Gastrocnemius medialis (tissue), 4 donors: ENCODE measurements around the gene PPP4C. TPM values are rescaled to one million over a fixed set of nuclear protein-coding genes. Genes with fewer than 3 reads are reported as not detected.

ENCODE experiments used
- ATAC-seq, 2 donors: fragments of 150-250 bp; one replicate each; pipeline ENCODE4 v1.9.1; 2016
- DNase-seq, 2 donors: peaks; one replicate each; pipeline ENCODE4 v3.0.0-alpha.2; 2019
- H3K27ac ChIP-seq, 4 donors: fragments of 200-600 bp; sonication (generic); 1 replicate in 1 of 4; 2 replicates in 3 of 4; pipeline ENCODE4 v1.5.1; 2016 to 2018; ENCODE audit warnings: mild to moderate bottlenecking in 2 of 4, moderate library complexity in 1 of 4
- H3K27me3 ChIP-seq, 3 donors: fragments of 200-600 bp; sonication (generic) in 2 of 3; 1 replicate in 1 of 3; 2 replicates in 2 of 3; pipeline versions ENCODE4 v1.5.1 to v1.6.0; 2016 to 2019; ENCODE audit warnings: mild to moderate bottlenecking in 1 of 3, moderate library complexity in 1 of 3
- H3K36me3 ChIP-seq, 2 donors: fragments of 200-600 bp; sonication (generic) in 1 of 2; one replicate each; pipeline ENCODE4 v1.5.1; 2017 to 2018
- H3K4me1 ChIP-seq, 2 donors: fragments of 200-600 bp; sonication (generic) in 1 of 2; one replicate each; pipeline ENCODE4 v1.5.1; 2016 to 2017; ENCODE audit warnings: mild to moderate bottlenecking in 2 of 2
- H3K4me3 ChIP-seq, 4 donors: fragments of 200-600 bp; sonication (generic) in 3 of 4; 1 replicate in 1 of 4; 2 replicates in 3 of 4; pipeline ENCODE4 v1.5.1; 2016 to 2019; ENCODE audit warnings: mild to moderate bottlenecking in 2 of 4
- H3K9me3 ChIP-seq, 3 donors: fragments of 200-600 bp; sonication (generic) in 2 of 3; 1 replicate in 1 of 3; 2 replicates in 2 of 3; pipeline ENCODE4 v1.5.1; 2016 to 2019
- POLR2A ChIP-seq, 2 donors: fragments of 450-650 bp; IDR thresholded peaks; one replicate each; pipeline ENCODE4 v1.6.1; 2017; ENCODE audit warnings: antibody characterized with exemption in 2 of 2, mild to moderate bottlenecking in 2 of 2, moderate library complexity in 2 of 2
- in situ Hi-C, 4 donors: fragments of 200-750 bp; cut with MboI; loops; one replicate each; pipeline versions ENCODE4 v1.15.0 to v1.8.0; 2017; ENCODE audit warnings: low sequenced_read_pairs in 4 of 4
- intact Hi-C: fragments of 100-400 bp; cut with DNase I; formaldehyde crosslinking; loops from one replicate; pipeline ENCODE4 v1.15.1; 2023; ENCODE audit warnings: low total_unique reads
- total RNA-seq, 4 donors: library from RNA; depleted of rRNA; stranded (reverse); fragments of >200 nt; gene quantifications; one replicate each; pipeline versions ENCODE4 v1.1.0 to v1.2.3, GENCODE V29; 2016
- TF ChIP-seq, protein P1 (sequence below), 5 experiments: fragments of 450-650 bp in 3 of 5; fragments of 200-600 bp in 2 of 5; sonication (generic) in 2 of 5; IDR thresholded peaks in 4 of 5; conservative IDR thresholded peaks in 1 of 5; 1 replicate in 4 of 5; 2 replicates in 1 of 5; pipeline ENCODE4 v1.5.1; 2016 to 2019; ENCODE audit warnings: antibody characterized with exemption in 5 of 5, mild to moderate bottlenecking in 3 of 5, moderate library complexity in 3 of 5

Gene PPP4C
- total RNA-seq, result 10 to 100 TPM; 23.8 to 64.3 (median 44.7) TPM

DNA sequence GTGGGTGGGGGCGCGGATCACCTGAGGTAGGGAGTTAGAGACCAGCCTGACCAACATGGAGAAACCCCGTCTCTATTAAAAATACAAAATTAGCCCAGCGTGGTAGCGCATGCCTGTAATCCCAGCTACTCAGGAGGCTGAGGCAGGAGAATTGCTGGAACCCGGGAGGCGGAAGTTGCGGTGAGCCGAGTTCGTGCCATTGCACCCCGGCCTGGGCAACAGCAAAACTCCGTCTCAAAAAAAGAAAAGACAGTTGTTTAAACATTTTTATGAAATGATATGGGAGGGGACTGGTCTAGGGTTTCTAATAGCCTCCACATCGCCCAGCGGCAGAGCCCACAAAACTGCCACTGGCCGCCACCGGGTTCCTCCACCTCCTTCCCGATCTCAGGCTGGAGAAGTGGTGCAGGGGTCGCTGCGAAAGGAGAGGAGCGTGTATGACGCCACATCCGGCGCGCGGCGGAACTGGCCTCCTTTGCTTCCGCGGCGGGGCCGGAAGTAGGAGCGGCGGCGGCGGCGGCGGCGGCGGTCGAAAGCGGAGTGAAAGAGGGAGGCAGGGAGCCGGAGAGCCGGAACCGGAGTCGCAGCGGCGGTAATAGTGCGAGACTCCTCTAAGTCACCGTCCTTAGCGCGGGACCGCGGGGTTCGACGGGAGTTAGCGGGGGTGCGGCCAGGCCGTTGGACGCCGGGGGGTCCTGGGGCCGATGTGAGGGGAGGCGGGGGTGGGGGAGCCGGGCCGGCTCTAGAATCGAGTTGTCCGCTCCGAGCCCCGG lies at the start of gene PPP4C:
TSS of gene PPP4C (plus strand) at position 492 of the 773 bp plus-strand sequence. CDS start 384 bp downstream, outside the sequence.
- Histone ChIP-seq H3K27me3 (no peaks in the 10 kb centered on the region), H3K4me3 (peak within 1 kb of the TSS; percentile 80 to 99 (median 89)), H3K27ac (peak within 1 kb of the TSS; percentile 89 to 97 (median 90)), H3K4me1 (peaks cover 16 to 19% of the 10 kb centered on the region in 2 donors), H3K9me3 (no peaks in the 10 kb centered on the region), H3K36me3 (peaks cover 0 to 45% of the 10 kb centered on the region in 2 donors)
- intact Hi-C loops, result loop anchor here (1.0 kb wide), 1 partner anchor 8 kb away; no protein-coding TSS in a partner anchor
- ATAC-seq (peak; percentile 85 to 86), DNase-seq (peak; percentile 84 to 89)
- TF ChIP-seq, protein P1, sequence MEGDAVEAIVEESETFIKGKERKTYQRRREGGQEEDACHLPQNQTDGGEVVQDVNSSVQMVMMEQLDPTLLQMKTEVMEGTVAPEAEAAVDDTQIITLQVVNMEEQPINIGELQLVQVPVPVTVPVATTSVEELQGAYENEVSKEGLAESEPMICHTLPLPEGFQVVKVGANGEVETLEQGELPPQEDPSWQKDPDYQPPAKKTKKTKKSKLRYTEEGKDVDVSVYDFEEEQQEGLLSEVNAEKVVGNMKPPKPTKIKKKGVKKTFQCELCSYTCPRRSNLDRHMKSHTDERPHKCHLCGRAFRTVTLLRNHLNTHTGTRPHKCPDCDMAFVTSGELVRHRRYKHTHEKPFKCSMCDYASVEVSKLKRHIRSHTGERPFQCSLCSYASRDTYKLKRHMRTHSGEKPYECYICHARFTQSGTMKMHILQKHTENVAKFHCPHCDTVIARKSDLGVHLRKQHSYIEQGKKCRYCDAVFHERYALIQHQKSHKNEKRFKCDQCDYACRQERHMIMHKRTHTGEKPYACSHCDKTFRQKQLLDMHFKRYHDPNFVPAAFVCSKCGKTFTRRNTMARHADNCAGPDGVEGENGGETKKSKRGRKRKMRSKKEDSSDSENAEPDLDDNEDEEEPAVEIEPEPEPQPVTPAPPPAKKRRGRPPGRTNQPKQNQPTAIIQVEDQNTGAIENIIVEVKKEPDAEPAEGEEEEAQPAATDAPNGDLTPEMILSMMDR (IDR thresholded peaks at IDR 0.05 in 4 of 5, conservative IDR thresholded peaks at IDR 0.05 in 1 of 5), result peak in 2 of 5 experiments; percentile 11 to 16
- peak; percentile 82 to 85 for TF ChIP-seq POLR2A (IDR thresholded peaks at IDR 0.05)
- in situ Hi-C loops, result loop anchor here in 1 of 4 donors (25.0 kb wide), 1 partner anchor 287 kb away; the partner anchor contains the start of genes CD2BP2, MYL11 and TBC1D10B

DNA sequence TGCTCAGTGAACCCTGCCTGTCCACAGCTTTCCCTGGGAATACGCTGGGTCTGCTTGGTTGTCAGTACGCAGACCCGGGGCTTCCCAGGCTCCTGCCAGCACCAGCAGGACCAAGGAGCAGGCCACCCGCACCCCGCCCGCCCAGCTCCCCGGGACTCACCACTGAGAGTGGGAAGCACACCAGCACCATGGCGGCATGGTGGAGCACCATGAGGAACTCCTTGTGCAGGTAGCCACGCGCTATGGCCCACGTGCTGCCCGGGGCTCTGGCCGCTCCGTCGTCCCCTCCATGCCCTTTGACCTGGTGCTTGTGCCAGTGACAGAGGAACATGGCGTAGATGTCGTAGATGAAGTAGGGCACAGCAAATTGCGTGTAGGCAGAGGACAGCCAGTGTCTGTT lies 49.3 kb upstream of the PPP4C start:
- Histone ChIP-seq H3K36me3 (no peaks in the 10 kb centered on the region), H3K4me1 (peaks cover under 1 to 13% of the 10 kb centered on the region in 2 donors), H3K27ac (no peak overlapping the region), H3K27me3 (peaks cover 9 to 29% (median 15%) of the 10 kb centered on the region in 3 donors), H3K9me3 (no peaks in the 10 kb centered on the region), H3K4me3 (no peak overlapping the region)
- in situ Hi-C loops (loop anchor here in 3 of 4 donors (5.0 to 25.0 kb wide), 3 partner anchors 322 to 339 kb away; partner anchors contain the start of gene QPRT (in 1 of the 3)), intact Hi-C loops (loop anchor here (10.0 kb wide), 1 partner anchor 162 kb away; the partner anchor contains the start of gene CDIPT)
- no peak for TF ChIP-seq POLR2A (IDR thresholded peaks at IDR 0.05)
- TF ChIP-seq, protein P1 (IDR thresholded peaks at IDR 0.05 in 4 of 5, conservative IDR thresholded peaks at IDR 0.05 in 1 of 5), result no peak
- DNase-seq (no peak), ATAC-seq (no peak)

DNA sequence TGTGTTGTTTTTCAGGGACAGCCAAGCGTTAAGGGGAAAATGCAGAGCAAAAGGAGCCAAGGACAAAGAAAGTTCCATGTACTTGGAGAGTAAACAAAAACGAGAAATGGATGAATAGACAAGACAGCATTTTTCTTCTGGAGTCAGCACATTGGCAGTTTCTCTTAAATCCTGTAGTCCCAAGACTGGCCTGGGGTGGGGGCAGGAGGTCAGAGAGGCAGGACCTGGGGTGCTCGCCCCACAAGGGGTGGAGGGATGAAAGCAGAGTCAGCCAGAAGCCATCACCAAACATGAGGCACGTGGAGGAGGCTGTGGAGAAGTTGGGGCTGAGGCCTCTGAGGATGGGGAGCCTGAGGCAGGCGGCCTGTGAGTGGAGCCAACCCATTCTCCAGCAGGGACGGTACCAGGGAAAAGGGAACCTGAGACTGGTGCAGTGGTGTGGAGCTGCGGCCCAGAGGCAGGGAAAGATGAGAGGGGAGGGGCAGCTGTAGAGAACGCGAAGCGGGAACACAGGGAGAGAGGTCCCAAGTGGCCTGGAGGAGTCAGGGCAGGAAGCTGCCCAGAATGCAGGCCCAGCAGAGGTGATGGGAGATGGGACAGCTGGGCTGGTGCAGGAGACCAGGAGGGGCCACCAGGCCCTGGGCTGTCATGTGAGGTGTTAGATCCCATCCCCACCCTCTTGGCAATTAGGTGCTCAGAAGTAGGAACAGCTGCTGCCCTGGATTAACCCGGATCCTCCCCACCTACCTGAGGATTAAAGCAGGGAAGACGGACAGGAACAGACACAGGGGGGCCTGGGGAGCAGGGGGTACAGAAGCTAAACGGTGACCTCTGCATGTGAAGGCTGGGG lies 48.0 kb upstream of the PPP4C start:
- ATAC-seq, result no peak
- Histone ChIP-seq H3K9me3 (no peaks in the 10 kb centered on the region), H3K4me3 (no peak overlapping the region), H3K27ac (no peak overlapping the region), H3K4me1 (peaks cover 0 to 15% of the 10 kb centered on the region in 2 donors), H3K27me3 (peaks cover 22 to 41% (median 29%) of the 10 kb centered on the region in 3 donors), H3K36me3 (no peaks in the 10 kb centered on the region)
- intact Hi-C loops, result loop anchor here (10.0 kb wide), 1 partner anchor 163 kb away; the partner anchor contains the start of gene CDIPT
- in situ Hi-C loops, result loop anchor here in 3 of 4 donors (5.0 to 25.0 kb wide), 3 partner anchors 323 to 341 kb away; partner anchors contain the start of gene QPRT (in 1 of the 3)
- no peak for TF ChIP-seq POLR2A (IDR thresholded peaks at IDR 0.05)
- TF ChIP-seq, protein P1 (IDR thresholded peaks at IDR 0.05 in 4 of 5, conservative IDR thresholded peaks at IDR 0.05 in 1 of 5), result no peak
- DNase-seq, result no peak

DNA sequence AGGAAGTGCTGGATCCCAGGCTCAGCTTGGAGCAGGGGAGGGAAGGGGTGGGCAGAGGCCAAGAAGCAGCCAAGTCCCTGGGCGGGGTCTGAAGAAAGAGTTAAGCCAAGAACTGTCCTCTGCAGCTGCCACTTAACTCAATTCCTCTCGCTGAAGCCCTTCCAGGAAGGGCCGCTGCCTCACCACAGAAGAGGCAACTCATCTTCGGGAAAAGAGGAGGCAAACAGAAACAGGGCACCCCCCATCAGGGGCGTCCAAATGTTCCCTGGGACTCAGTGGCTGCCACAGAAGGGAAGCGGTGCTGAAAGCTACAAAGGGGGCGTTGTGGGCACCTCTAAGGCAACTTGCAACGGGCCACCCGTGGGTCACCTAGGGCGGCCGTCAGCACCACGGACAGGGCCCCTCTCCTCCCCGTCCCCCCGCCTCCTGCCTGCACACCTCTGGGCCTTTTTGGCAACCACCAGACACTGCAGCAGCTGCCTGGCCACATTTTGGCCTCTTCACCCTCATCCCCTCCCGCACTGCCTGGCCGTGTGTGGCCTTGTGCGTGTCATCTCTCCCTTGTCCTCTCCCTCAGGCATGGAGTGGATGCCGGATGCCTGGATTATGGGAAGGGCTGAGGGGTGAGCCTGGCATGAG lies 47.2 kb upstream of the PPP4C start:
- Histone ChIP-seq H3K4me1 (peaks cover 0 to 15% of the 10 kb centered on the region in 2 donors), H3K9me3 (no peaks in the 10 kb centered on the region), H3K36me3 (no peaks in the 10 kb centered on the region), H3K27me3 (peaks cover 29 to 47% (median 30%) of the 10 kb centered on the region in 3 donors), H3K4me3 (no peak overlapping the region), H3K27ac (no peak overlapping the region)
- in situ Hi-C loops (loop anchor here in 3 of 4 donors (5.0 to 25.0 kb wide), 3 partner anchors 324 to 341 kb away; partner anchors contain the start of gene QPRT (in 1 of the 3)), intact Hi-C loops (loop anchor here (10.0 kb wide), 1 partner anchor 164 kb away; the partner anchor contains the start of gene CDIPT)
- no peak for TF ChIP-seq POLR2A (IDR thresholded peaks at IDR 0.05)
- TF ChIP-seq, protein P1 (IDR thresholded peaks at IDR 0.05 in 4 of 5, conservative IDR thresholded peaks at IDR 0.05 in 1 of 5), result no peak
- ATAC-seq (peak in 1 of 2 donors; percentile 36), DNase-seq (peak in 1 of 2 donors; percentile 37)
